H1 (cell line): Measurements from ENCODE around the gene INF2. TPM values are rescaled to one million over a fixed set of nuclear protein-coding genes. Genes with fewer than 3 reads are reported as not detected.

Experiments
- ASH2L ChIP-seq: fragments of 200-600, 300-600 bp; sonication (generic); IDR thresholded peaks from one replicate; pipeline ENCODE4 v1.7.1; 2017; ENCODE audit warnings: low read length
- BACH1 ChIP-seq: IDR thresholded peaks from 2 replicates; pipeline ENCODE4 v1.6.1; 2012; ENCODE audit warnings: low read length, improper control_type of control experiment
- CHD7 ChIP-seq: fragments of 300-600 bp; sonication (generic); IDR thresholded peaks from 2 replicates; pipeline ENCODE4 v1.7.1; 2012; ENCODE audit warnings: low read length, moderate library complexity, mild to moderate bottlenecking, inconsistent platforms; ENCODE audit not compliant: insufficient replicate concordance
- CTBP2 ChIP-seq: IDR thresholded peaks from 2 replicates; pipeline ENCODE4 v1.7.0; 2011; ENCODE audit warnings: borderline replicate concordance, mild to moderate bottlenecking, moderate library complexity, mixed read lengths, low read length; ENCODE audit not compliant: insufficient read depth, insufficient read length
- MAX ChIP-seq: IDR thresholded peaks from 2 replicates; pipeline ENCODE4 v1.6.1; 2012; ENCODE audit warnings: inconsistent platforms
- NANOG ChIP-seq: IDR thresholded peaks from 2 replicates; pipeline ENCODE4 v1.6.1; 2011; ENCODE audit warnings: low read length, low read depth, mild to moderate bottlenecking, inconsistent platforms; ENCODE audit not compliant: insufficient read depth, poor library complexity, severe bottlenecking
- POLR2AphosphoS5 ChIP-seq: IDR thresholded peaks from 2 replicates; pipeline ENCODE4 v1.6.1; 2011; ENCODE audit warnings: low read depth, low read length
- POU5F1 ChIP-seq: IDR thresholded peaks from 2 replicates; pipeline ENCODE4 v1.6.1; 2011; ENCODE audit warnings: low read depth, mild to moderate bottlenecking, low read length, moderate library complexity
- RNF2 ChIP-seq: fragments of 200-900, 300-1000 bp; sonication (generic); IDR thresholded peaks from 2 replicates; pipeline ENCODE4 v1.7.1; 2016; ENCODE audit warnings: borderline replicate concordance, low read depth, mild to moderate bottlenecking, antibody characterized with exemption, low read length; ENCODE audit not compliant: poor library complexity, severe bottlenecking; ENCODE audit errors: missing control alignments
- SP1 ChIP-seq: IDR thresholded peaks from 2 replicates; pipeline ENCODE4 v1.6.1; 2011; ENCODE audit warnings: low read depth, low read length
- TAF7 ChIP-seq: optimal IDR thresholded peaks from 2 replicates; pipeline ENCODE3; 2011; ENCODE audit warnings: low read depth, mild to moderate bottlenecking, inconsistent platforms, low read length, moderate library complexity, borderline replicate concordance
- TEAD4 ChIP-seq: IDR thresholded peaks from 2 replicates; pipeline ENCODE4 v1.6.1; 2012; ENCODE audit warnings: low read depth, low read length, inconsistent platforms, mixed read lengths
- polyA plus RNA-seq, 7 experiments: library from polyadenylated mRNA; depleted of rRNA in 3 of 7; stranded (reverse) in 5 of 7; unstranded in 2 of 7; fragments of >200 nt in 5 of 7; fragments of 200-250 nt in 2 of 7; gene quantifications; 1 replicate in 5 of 7; 2 replicates in 1 of 7; 4 replicates in 1 of 7; pipeline versions ENCODE4 v1.2.1 to v1.2.3, GENCODE V29; 2011 to 2013; ENCODE audit warnings: missing spikeins in 2 of 7, mixed read lengths in 2 of 7
- total RNA-seq: library from RNA; stranded (reverse); fragmentation: NEBNext Ultra II Directional; extraction: Animal tissue kit (Norgen Biotek cat#: 25700); gene quantifications from 2 replicates; pipeline ENCODE4 v1.2.1, GENCODE V29; 2021

INF2 gene
- total and polyA plus RNA-seq, 2 of the 8 experiments (the other 6 are each of a cell fraction or from before 2014, with no cell fraction given), result 29.1 to 59.5 TPM

- TF ChIP-seq CHD7, result no peak
- TF ChIP-seq RNF2, result no peak
- no peak for TF ChIP-seq MAX
- TF ChIP-seq TAF7, result no peak
- TF ChIP-seq BACH1, result no peak
- TF ChIP-seq NANOG, result no peak
- TF ChIP-seq CTBP2, result no peak
- no peak for TF ChIP-seq POU5F1
- TF ChIP-seq TEAD4, result no peak
- no peak for TF ChIP-seq ASH2L
- no peak for TF ChIP-seq POLR2AphosphoS5
- TF ChIP-seq SP1, result no peak
Measured at GRCh38 chr14:104728631-104729030, 39.2 kb downstream of the INF2 start (continued).
